HCT116 (cell line): ENCODE results near the gene MRM3. TPM values are rescaled to one million over a fixed set of nuclear protein-coding genes. Genes with fewer than 3 reads are reported as not detected.

Experiments
- ATAC-seq: fragments of 200-7000 bp; cut with Tn5 transposase; 2 replicates; pipeline ENCODE4 v1.9.1; 2020; ENCODE audit warnings: mild to moderate bottlenecking, moderate library complexity
- BruUV-seq: library from RNA; stranded (reverse); fragments of 400-500 nt; replicated peaks from 2 replicates; lab custom pipeline; 2021; lab: Mats Ljungman, UMichigan
- CTCF ChIA-PET: fragments of 300-600 bp; sonication (Branson Sonifier 250); formaldehyde crosslinking; loops from one replicate; lab custom pipeline; 2021; ENCODE audit warnings: antibody characterized with exemption; lab: Charles Lee
- POLR2A ChIA-PET: fragments of 300-600, 350-600 bp; sonication (Branson Sonifier 250); formaldehyde crosslinking; loops from one replicate; lab custom pipeline; 2021; ENCODE audit warnings: antibody characterized with exemption; lab: Charles Lee
- RAD21 ChIA-PET, 2 experiments: fragments of 300-600 bp; sonication (Branson Sonifier 250); formaldehyde crosslinking; loops; one replicate each; lab custom pipeline; 2023; ENCODE audit warnings: low total read pairs in 2 of 2; ENCODE audit not compliant: uncharacterized antibody in 2 of 2, unreplicated experiment in 2 of 2, low non-redundant PET in 1 of 2; lab: Charles Lee
- DNase-seq: peaks from one replicate; pipeline ENCODE4 v3.0.0-alpha.2; 2010; ENCODE audit warnings: low read depth, low spot score
- H2AFZ ChIP-seq: fragments of 200-600 bp; shearing (Covaris generic), sonication (generic); 2 replicates; pipeline ENCODE4 v1.6.1; 2017; ENCODE audit warnings: low read depth, mixed run types, mixed read lengths, antibody characterized with exemption, low read length; ENCODE audit not compliant: poor library complexity, severe bottlenecking
- H3K27ac ChIP-seq: 2 replicates; pipeline ENCODE4 v1.5.1; 2012; ENCODE audit warnings: low read depth, low read length
- H3K27me3 ChIP-seq: fragments of 200-600 bp; sonication (generic); 2 replicates; pipeline ENCODE4 v1.6.1; 2016; ENCODE audit warnings: mixed run types, low read length, mixed read lengths; ENCODE audit not compliant: insufficient read depth
- H3K36me3 ChIP-seq, 2 experiments: fragments of 200-500 bp in 1 of 2; fragments of 200-600 bp in 1 of 2; sonication (Bioruptor generic) in 1 of 2; sonication (generic) in 1 of 2; 2 replicates each; pipeline versions ENCODE4 v1.5.1 to v1.6.1; 2014 to 2016; ENCODE audit warnings: low read length in 2 of 2, inconsistent platforms in 1 of 2, mixed read lengths in 1 of 2, mixed run types in 1 of 2; ENCODE audit not compliant: insufficient read depth in 2 of 2, control insufficient read depth in 1 of 2
- H3K4me1 ChIP-seq, 2 experiments: fragments of 200-600 bp in 1 of 2; sonication (generic) in 1 of 2; 2 replicates each; pipeline versions ENCODE4 v1.5.1 to v1.6.1; 2012 to 2017; ENCODE audit warnings: low read length in 2 of 2, inconsistent platforms in 1 of 2, mild to moderate bottlenecking in 1 of 2, mixed read lengths in 1 of 2, mixed run types in 1 of 2, moderate library complexity in 1 of 2; ENCODE audit not compliant: insufficient read depth in 2 of 2, control insufficient read depth in 1 of 2
- H3K4me2 ChIP-seq: fragments of 200-600 bp; sonication (generic); 2 replicates; pipeline ENCODE4 v1.6.1; 2017; ENCODE audit warnings: mixed run types, low read length, mixed read lengths
- H3K4me3 ChIP-seq, 2 experiments: fragments of 200-600 bp in 1 of 2; sonication (generic) in 1 of 2; replicated peaks in 1 of 2; 2 replicates each; pipeline ENCODE4 v1.5.1; 2011 to 2016; ENCODE audit warnings: low read length in 2 of 2, control low read depth in 1 of 2, low read depth in 1 of 2, mild to moderate bottlenecking in 1 of 2, mixed read lengths in 1 of 2, mixed run types in 1 of 2
- H3K79me2 ChIP-seq: fragments of 200-600 bp; sonication (generic); 2 replicates; pipeline ENCODE4 v1.6.1; 2017; ENCODE audit warnings: mild to moderate bottlenecking, mixed run types, low read length, moderate library complexity, mixed read lengths; ENCODE audit not compliant: insufficient read depth
- H3K9ac ChIP-seq: fragments of 200-600 bp; sonication (generic); 2 replicates; pipeline ENCODE4 v1.6.1; 2016; ENCODE audit warnings: low read length, mixed read lengths
- H3K9me2 ChIP-seq: fragments of 200-600 bp; sonication (generic), shearing (Covaris generic); 2 replicates; pipeline ENCODE4 v1.6.1; 2017; ENCODE audit warnings: mixed run types, mild to moderate bottlenecking, moderate library complexity; ENCODE audit not compliant: insufficient read depth
- H3K9me3 ChIP-seq, 2 experiments: fragments of 200-500 bp in 1 of 2; fragments of 200-600 bp in 1 of 2; sonication (Bioruptor generic) in 1 of 2; sonication (generic) in 1 of 2; 2 replicates each; pipeline ENCODE4 v1.6.1; 2014 to 2017; ENCODE audit warnings: low read length in 2 of 2, mixed read lengths in 2 of 2, inconsistent platforms in 1 of 2, low read depth in 1 of 2, mild to moderate bottlenecking in 1 of 2, mixed run types in 1 of 2, moderate library complexity in 1 of 2; ENCODE audit not compliant: control insufficient read depth in 1 of 2, insufficient read depth in 1 of 2
- H4K20me1 ChIP-seq: fragments of 200-600 bp; sonication (generic), shearing (Covaris generic); 2 replicates; pipeline ENCODE4 v1.6.1; 2017; ENCODE audit warnings: mixed run types, mild to moderate bottlenecking, moderate library complexity; ENCODE audit not compliant: insufficient read depth
- CBX3 ChIP-seq: IDR thresholded peaks from 2 replicates; pipeline ENCODE4 v1.6.1; 2012; ENCODE audit warnings: low read depth
- CEBPB ChIP-seq: IDR thresholded peaks from 2 replicates; pipeline ENCODE4 v1.6.1; 2012; ENCODE audit warnings: low read depth
- EGR1 ChIP-seq: IDR thresholded peaks from 2 replicates; pipeline ENCODE4 v1.6.1; 2012; ENCODE audit warnings: low read depth
- ELF1 ChIP-seq: IDR thresholded peaks from 2 replicates; pipeline ENCODE4 v1.6.1; 2012; ENCODE audit warnings: low read depth, borderline replicate concordance
- EZH2phosphoT487 ChIP-seq: fragments of 200-600 bp; IDR thresholded peaks from 2 replicates; pipeline ENCODE4 v1.6.1; 2018; ENCODE audit warnings: antibody characterized with exemption, borderline replicate concordance
- FOSL1 ChIP-seq: IDR thresholded peaks from 2 replicates; pipeline ENCODE4 v1.6.1; 2012; ENCODE audit warnings: low read depth
- JUND ChIP-seq: IDR thresholded peaks from 2 replicates; pipeline ENCODE4 v1.6.1; 2012
- POLR2A ChIP-seq: IDR thresholded peaks from 2 replicates; pipeline ENCODE4 v1.7.0; 2011; ENCODE audit warnings: borderline replicate concordance; ENCODE audit not compliant: insufficient read depth, insufficient read length; ENCODE audit errors: extremely low read depth
- RAD21 ChIP-seq: IDR thresholded peaks from 2 replicates; pipeline ENCODE4 v1.6.1; 2012; ENCODE audit warnings: low read depth, mild to moderate bottlenecking
- SP1 ChIP-seq: IDR thresholded peaks from 2 replicates; pipeline ENCODE4 v1.6.1; 2012; ENCODE audit warnings: low read depth
- SRF ChIP-seq: IDR thresholded peaks from 2 replicates; pipeline ENCODE4 v1.6.1; 2012; ENCODE audit warnings: low read depth
- TCF7L2 ChIP-seq: IDR thresholded peaks from 2 replicates; pipeline ENCODE4 v1.7.0; 2011; ENCODE audit warnings: borderline replicate concordance, inconsistent platforms; ENCODE audit not compliant: insufficient read depth, insufficient read length; ENCODE audit errors: extremely low read depth
- YY1 ChIP-seq: IDR thresholded peaks from 2 replicates; pipeline ENCODE4 v1.6.1; 2011; ENCODE audit warnings: low read length, low read depth, moderate library complexity, mild to moderate bottlenecking; ENCODE audit not compliant: insufficient replicate concordance; ENCODE audit errors: extremely low read depth
- ZFX ChIP-seq: fragments of 450-650 bp; IDR thresholded peaks from 2 replicates; pipeline ENCODE4 v1.6.1; 2017
- ZNF274 ChIP-seq: fragments of 200-500 bp; sonication (Bioruptor generic); IDR thresholded peaks from 2 replicates; pipeline ENCODE4 v1.6.1; 2014; ENCODE audit warnings: mild to moderate bottlenecking, low read depth, low read length, inconsistent platforms
- intact Hi-C: fragments of 100-400 bp; cut with micrococcal nuclease; formaldehyde crosslinking; loops from 2 replicates; pipeline ENCODE4 v1.10.0; 2022
- total RNA-seq: library from RNA; stranded (reverse); gene quantifications from one replicate; pipeline ENCODE4 v1.2.1, GENCODE V29; 2021; ENCODE audit not compliant: unreplicated experiment
- TF ChIP-seq, protein P1 (sequence below): IDR thresholded peaks from 2 replicates; pipeline ENCODE4 v1.6.1; 2011; ENCODE audit warnings: mild to moderate bottlenecking, low read length, moderate library complexity; ENCODE audit not compliant: insufficient replicate concordance; ENCODE audit errors: extremely low read depth
- TF ChIP-seq, protein P2 (sequence below): IDR thresholded peaks from 2 replicates; pipeline ENCODE4 v1.6.1; 2012
- TF ChIP-seq, protein P3 (sequence below): IDR thresholded peaks from 2 replicates; pipeline ENCODE4 v1.6.1; 2012
- TF ChIP-seq, protein P4 (sequence below): IDR thresholded peaks from 2 replicates; pipeline ENCODE4 v1.6.1; 2012; ENCODE audit warnings: low read depth

Gene MRM3
- total RNA-seq, 1 experiment from 2014 or later, result 32.6 TPM

DNA sequence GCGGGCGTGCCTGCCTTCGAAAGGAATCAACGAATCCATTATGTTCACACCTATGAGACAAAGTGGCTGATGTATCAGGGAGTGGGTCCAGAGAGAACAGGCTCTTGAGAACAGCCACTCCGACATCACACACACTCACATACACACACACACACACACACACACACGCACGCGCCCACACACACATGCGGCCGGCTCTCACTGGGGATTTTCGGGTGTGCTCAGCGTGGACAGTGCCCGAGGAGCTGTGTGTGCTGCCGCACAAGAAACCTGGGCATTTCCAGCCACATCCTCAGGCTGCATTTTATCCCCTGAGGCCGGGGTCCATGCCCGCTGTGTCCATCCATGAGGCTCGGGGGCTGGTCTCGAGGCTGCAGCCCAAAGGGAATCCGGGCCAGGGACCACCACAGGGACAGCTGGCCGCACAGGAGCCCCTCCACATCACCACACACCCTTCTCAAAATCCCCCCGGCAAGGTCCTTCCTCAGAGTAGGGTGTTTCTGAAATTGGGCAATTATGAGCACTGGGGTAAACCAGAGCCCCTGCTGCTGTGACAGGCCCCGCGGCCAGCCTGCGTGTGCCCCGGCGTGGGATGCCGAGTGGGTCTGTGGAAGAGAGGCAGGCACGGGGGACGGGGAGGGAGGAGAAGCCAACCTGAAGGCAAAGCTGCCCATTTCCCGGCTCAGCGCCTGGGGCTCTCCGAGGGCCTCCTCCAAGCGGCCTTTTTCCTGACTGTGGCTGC is 24.8 kb downstream of the MRM3 start:
- DNase-seq (no peak), ATAC-seq (no peak)
- no peaks in the 10 kb centered on the region for H3K9me3 ChIP-seq
- H3K4me2 ChIP-seq, result no peak overlapping the region
- peaks cover 3 to 4% of the 10 kb centered on the region in 2 experiments; a peak in 2 of 4 replicates for H3K36me3 ChIP-seq
- no peak for TF ChIP-seq EZH2phosphoT487
- no peak for TF ChIP-seq YY1
- TF ChIP-seq CEBPB, result no peak
- no peak for TF ChIP-seq ZFX
- TF ChIP-seq, protein P1, sequence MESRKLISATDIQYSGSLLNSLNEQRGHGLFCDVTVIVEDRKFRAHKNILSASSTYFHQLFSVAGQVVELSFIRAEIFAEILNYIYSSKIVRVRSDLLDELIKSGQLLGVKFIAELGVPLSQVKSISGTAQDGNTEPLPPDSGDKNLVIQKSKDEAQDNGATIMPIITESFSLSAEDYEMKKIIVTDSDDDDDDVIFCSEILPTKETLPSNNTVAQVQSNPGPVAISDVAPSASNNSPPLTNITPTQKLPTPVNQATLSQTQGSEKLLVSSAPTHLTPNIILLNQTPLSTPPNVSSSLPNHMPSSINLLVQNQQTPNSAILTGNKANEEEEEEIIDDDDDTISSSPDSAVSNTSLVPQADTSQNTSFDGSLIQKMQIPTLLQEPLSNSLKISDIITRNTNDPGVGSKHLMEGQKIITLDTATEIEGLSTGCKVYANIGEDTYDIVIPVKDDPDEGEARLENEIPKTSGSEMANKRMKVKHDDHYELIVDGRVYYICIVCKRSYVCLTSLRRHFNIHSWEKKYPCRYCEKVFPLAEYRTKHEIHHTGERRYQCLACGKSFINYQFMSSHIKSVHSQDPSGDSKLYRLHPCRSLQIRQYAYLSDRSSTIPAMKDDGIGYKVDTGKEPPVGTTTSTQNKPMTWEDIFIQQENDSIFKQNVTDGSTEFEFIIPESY, result no peak
- TF ChIP-seq RAD21, result no peak
- TF ChIP-seq POLR2A, result no peak
- TF ChIP-seq JUND, result no peak
- no peak for TF ChIP-seq TCF7L2
- TF ChIP-seq FOSL1, result no peak
- no peak for TF ChIP-seq CBX3
- TF ChIP-seq EGR1, result no peak
- no peak for TF ChIP-seq SRF
- TF ChIP-seq SP1, result no peak
- TF ChIP-seq ELF1, result no peak
- TF ChIP-seq, protein P2, sequence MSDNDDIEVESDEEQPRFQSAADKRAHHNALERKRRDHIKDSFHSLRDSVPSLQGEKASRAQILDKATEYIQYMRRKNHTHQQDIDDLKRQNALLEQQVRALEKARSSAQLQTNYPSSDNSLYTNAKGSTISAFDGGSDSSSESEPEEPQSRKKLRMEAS, result no peak
- TF ChIP-seq, protein P3, sequence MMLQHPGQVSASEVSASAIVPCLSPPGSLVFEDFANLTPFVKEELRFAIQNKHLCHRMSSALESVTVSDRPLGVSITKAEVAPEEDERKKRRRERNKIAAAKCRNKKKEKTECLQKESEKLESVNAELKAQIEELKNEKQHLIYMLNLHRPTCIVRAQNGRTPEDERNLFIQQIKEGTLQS, result no peak
- TF ChIP-seq ZNF274, result no peak
- TF ChIP-seq, protein P4, sequence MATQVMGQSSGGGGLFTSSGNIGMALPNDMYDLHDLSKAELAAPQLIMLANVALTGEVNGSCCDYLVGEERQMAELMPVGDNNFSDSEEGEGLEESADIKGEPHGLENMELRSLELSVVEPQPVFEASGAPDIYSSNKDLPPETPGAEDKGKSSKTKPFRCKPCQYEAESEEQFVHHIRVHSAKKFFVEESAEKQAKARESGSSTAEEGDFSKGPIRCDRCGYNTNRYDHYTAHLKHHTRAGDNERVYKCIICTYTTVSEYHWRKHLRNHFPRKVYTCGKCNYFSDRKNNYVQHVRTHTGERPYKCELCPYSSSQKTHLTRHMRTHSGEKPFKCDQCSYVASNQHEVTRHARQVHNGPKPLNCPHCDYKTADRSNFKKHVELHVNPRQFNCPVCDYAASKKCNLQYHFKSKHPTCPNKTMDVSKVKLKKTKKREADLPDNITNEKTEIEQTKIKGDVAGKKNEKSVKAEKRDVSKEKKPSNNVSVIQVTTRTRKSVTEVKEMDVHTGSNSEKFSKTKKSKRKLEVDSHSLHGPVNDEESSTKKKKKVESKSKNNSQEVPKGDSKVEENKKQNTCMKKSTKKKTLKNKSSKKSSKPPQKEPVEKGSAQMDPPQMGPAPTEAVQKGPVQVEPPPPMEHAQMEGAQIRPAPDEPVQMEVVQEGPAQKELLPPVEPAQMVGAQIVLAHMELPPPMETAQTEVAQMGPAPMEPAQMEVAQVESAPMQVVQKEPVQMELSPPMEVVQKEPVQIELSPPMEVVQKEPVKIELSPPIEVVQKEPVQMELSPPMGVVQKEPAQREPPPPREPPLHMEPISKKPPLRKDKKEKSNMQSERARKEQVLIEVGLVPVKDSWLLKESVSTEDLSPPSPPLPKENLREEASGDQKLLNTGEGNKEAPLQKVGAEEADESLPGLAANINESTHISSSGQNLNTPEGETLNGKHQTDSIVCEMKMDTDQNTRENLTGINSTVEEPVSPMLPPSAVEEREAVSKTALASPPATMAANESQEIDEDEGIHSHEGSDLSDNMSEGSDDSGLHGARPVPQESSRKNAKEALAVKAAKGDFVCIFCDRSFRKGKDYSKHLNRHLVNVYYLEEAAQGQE, result no peak
- no peak overlapping the region for H3K4me3 ChIP-seq
- no peak overlapping the region for H3K27ac ChIP-seq
- no peaks in the 10 kb centered on the region for H4K20me1 ChIP-seq
- H2AFZ ChIP-seq, result no peak overlapping the region
- no peaks in the 10 kb centered on the region; the same call in 1 of the 2 replicates for H3K79me2 ChIP-seq
- no peaks in the 10 kb centered on the region for H3K4me1 ChIP-seq
- intact Hi-C loops, result no loop called here
- no TSS peak for BruUV-seq
- no peaks in the 10 kb centered on the region for H3K27me3 ChIP-seq
- ChIA-PET POLR2A (no interaction called here), CTCF (no interaction called here), RAD21 (no interaction called here)
- no peaks in the 10 kb centered on the region for H3K9me2 ChIP-seq
- H3K9ac ChIP-seq, result no peak overlapping the region
